ENCODE results near the gene TBX10.
"Not testable (repeated sequence)": the region's sequence is repeated elsewhere in the genome, so short reads cannot be mapped to it uniquely, and the experiment has no call there.

DNA sequence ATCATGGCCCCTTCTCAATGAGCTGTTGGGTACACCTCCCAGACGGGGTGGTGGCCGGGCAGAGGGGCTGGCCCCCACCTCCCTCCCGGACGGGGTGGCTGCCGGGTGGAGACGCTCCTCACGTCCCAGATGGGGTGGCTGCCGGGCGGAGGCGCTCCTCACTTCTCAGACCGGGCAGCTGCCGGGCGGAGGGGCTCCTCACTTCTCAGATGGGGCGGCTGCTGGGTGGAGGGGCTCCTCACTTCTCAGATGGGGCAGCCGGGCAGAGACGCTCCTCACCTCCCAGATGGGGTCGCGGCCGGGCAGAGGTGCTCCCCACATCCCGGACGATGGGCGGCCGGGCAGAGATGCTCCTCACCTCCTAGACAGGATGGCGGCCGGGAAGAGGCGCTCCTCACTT lies 41.6 kb downstream of the TBX10 start:
- TF ChIP-seq EP300, POLR2A (IDR thresholded peaks at IDR 0.05): not testable (repeated sequence)
